ENCODE data around the gene B3GLCT.

B3GLCT gene

GRCh38 chr13:31356991-31357390 is 157.2 kb downstream of the B3GLCT start:
- peaks cover 0 to 3% of the 10 kb centered on the region in 2 donors for H3K9me3 ChIP-seq (ENCODE audit: control insufficient read depth in 2 of 2, low read length in 2 of 2)
- no peaks in the 10 kb centered on the region for H3K27me3 ChIP-seq (ENCODE audit: control insufficient read depth in 2 of 2, insufficient read depth in 2 of 2, low read length in 2 of 2)
- no peak overlapping the region for H3K27ac ChIP-seq (ENCODE audit: low read depth in 2 of 2, low read length in 2 of 2)
- no peaks in the 10 kb centered on the region for H3K4me1 ChIP-seq (ENCODE audit: control insufficient read depth in 2 of 2, insufficient read depth in 2 of 2, low read length in 2 of 2)
- no peak overlapping the region for H3K9ac ChIP-seq (ENCODE audit: low read depth in 1 of 2, low read length in 2 of 2)
- H3K4me3 ChIP-seq (ENCODE audit: low read length in 2 of 2): no peak overlapping the region
- no peaks in the 10 kb centered on the region for H3K36me3 ChIP-seq (ENCODE audit: control insufficient read depth in 2 of 2, insufficient read depth in 2 of 2, low read length in 2 of 2)

GRCh38 chr13:31357581-31357980 is 157.8 kb downstream of the B3GLCT start:
- no peak overlapping the region for H3K9ac ChIP-seq (ENCODE audit: low read depth in 1 of 2, low read length in 2 of 2)
- H3K27ac ChIP-seq (ENCODE audit: low read depth in 2 of 2, low read length in 2 of 2): no peak overlapping the region
- no peaks in the 10 kb centered on the region for H3K27me3 ChIP-seq (ENCODE audit: control insufficient read depth in 2 of 2, insufficient read depth in 2 of 2, low read length in 2 of 2)
- H3K36me3 ChIP-seq (ENCODE audit: control insufficient read depth in 2 of 2, insufficient read depth in 2 of 2, low read length in 2 of 2): no peaks in the 10 kb centered on the region
- no peak overlapping the region for H3K4me3 ChIP-seq (ENCODE audit: low read length in 2 of 2)
- no peaks in the 10 kb centered on the region for H3K4me1 ChIP-seq (ENCODE audit: control insufficient read depth in 2 of 2, insufficient read depth in 2 of 2, low read length in 2 of 2)
- peaks cover 0 to 3% of the 10 kb centered on the region in 2 donors for H3K9me3 ChIP-seq (ENCODE audit: control insufficient read depth in 2 of 2, low read length in 2 of 2)

GRCh38 chr13:31361673-31362072 is 161.9 kb downstream of the B3GLCT start:
- Histone ChIP-seq H3K9ac (ENCODE audit: low read depth in 1 of 2, low read length in 2 of 2) (no peak overlapping the region), H3K27ac (ENCODE audit: low read depth in 2 of 2, low read length in 2 of 2) (no peak overlapping the region), H3K4me3 (ENCODE audit: low read length in 2 of 2) (no peak overlapping the region), H3K9me3 (ENCODE audit: control insufficient read depth in 2 of 2, low read length in 2 of 2) (peaks cover 3 to 8% of the 10 kb centered on the region in 2 donors), H3K27me3 (ENCODE audit: control insufficient read depth in 2 of 2, insufficient read depth in 2 of 2, low read length in 2 of 2) (no peaks in the 10 kb centered on the region), H3K36me3 (ENCODE audit: control insufficient read depth in 2 of 2, insufficient read depth in 2 of 2, low read length in 2 of 2) (no peaks in the 10 kb centered on the region), H3K4me1 (ENCODE audit: control insufficient read depth in 2 of 2, insufficient read depth in 2 of 2, low read length in 2 of 2) (no peaks in the 10 kb centered on the region)

GRCh38 chr13:31365630-31366029 is 165.9 kb downstream of the B3GLCT start:
- Histone ChIP-seq H3K27ac (ENCODE audit: low read depth in 2 of 2, low read length in 2 of 2) (no peak overlapping the region), H3K9ac (ENCODE audit: low read depth in 1 of 2, low read length in 2 of 2) (no peak overlapping the region), H3K9me3 (ENCODE audit: control insufficient read depth in 2 of 2, low read length in 2 of 2) (peaks cover 3 to 8% of the 10 kb centered on the region in 2 donors), H3K36me3 (ENCODE audit: control insufficient read depth in 2 of 2, insufficient read depth in 2 of 2, low read length in 2 of 2) (no peaks in the 10 kb centered on the region), H3K4me1 (ENCODE audit: control insufficient read depth in 2 of 2, insufficient read depth in 2 of 2, low read length in 2 of 2) (no peaks in the 10 kb centered on the region), H3K4me3 (ENCODE audit: low read length in 2 of 2) (no peak overlapping the region), H3K27me3 (ENCODE audit: control insufficient read depth in 2 of 2, insufficient read depth in 2 of 2, low read length in 2 of 2) (no peaks in the 10 kb centered on the region)

GRCh38 chr13:31367410-31367809 is 167.6 kb downstream of the B3GLCT start:
- H3K27ac ChIP-seq (ENCODE audit: low read depth in 2 of 2, low read length in 2 of 2): no peak overlapping the region

GRCh38 chr13:31369213-31369612 is 169.4 kb downstream of the B3GLCT start:
- Histone ChIP-seq H3K4me1 (ENCODE audit: control insufficient read depth in 2 of 2, insufficient read depth in 2 of 2, low read length in 2 of 2) (no peaks in the 10 kb centered on the region), H3K9me3 (ENCODE audit: control insufficient read depth in 2 of 2, low read length in 2 of 2) (peaks cover 3 to 8% of the 10 kb centered on the region in 2 donors), H3K4me3 (ENCODE audit: low read length in 2 of 2) (no peak overlapping the region), H3K27ac (ENCODE audit: low read depth in 2 of 2, low read length in 2 of 2) (no peak overlapping the region), H3K36me3 (ENCODE audit: control insufficient read depth in 2 of 2, insufficient read depth in 2 of 2, low read length in 2 of 2) (no peaks in the 10 kb centered on the region), H3K9ac (ENCODE audit: low read depth in 1 of 2, low read length in 2 of 2) (no peak overlapping the region), H3K27me3 (ENCODE audit: control insufficient read depth in 2 of 2, insufficient read depth in 2 of 2, low read length in 2 of 2) (no peaks in the 10 kb centered on the region)

More at GRCh38 chr13:31367410-31367809, 167.6 kb downstream of the B3GLCT start:
- Histone ChIP-seq H3K9ac (ENCODE audit: low read depth in 1 of 2, low read length in 2 of 2) (no peak overlapping the region), H3K9me3 (ENCODE audit: control insufficient read depth in 2 of 2, low read length in 2 of 2) (peaks cover 3 to 8% of the 10 kb centered on the region in 2 donors), H3K36me3 (ENCODE audit: control insufficient read depth in 2 of 2, insufficient read depth in 2 of 2, low read length in 2 of 2) (no peaks in the 10 kb centered on the region), H3K4me1 (ENCODE audit: control insufficient read depth in 2 of 2, insufficient read depth in 2 of 2, low read length in 2 of 2) (no peaks in the 10 kb centered on the region), H3K27me3 (ENCODE audit: control insufficient read depth in 2 of 2, insufficient read depth in 2 of 2, low read length in 2 of 2) (no peaks in the 10 kb centered on the region), H3K4me3 (ENCODE audit: low read length in 2 of 2) (no peak overlapping the region)

GRCh38 chr13:31372454-31372853 is 172.7 kb downstream of the B3GLCT start:
- Histone ChIP-seq H3K9ac (ENCODE audit: low read depth in 1 of 2, low read length in 2 of 2) (no peak overlapping the region), H3K9me3 (ENCODE audit: control insufficient read depth in 2 of 2, low read length in 2 of 2) (no peaks in the 10 kb centered on the region), H3K36me3 (ENCODE audit: control insufficient read depth in 2 of 2, insufficient read depth in 2 of 2, low read length in 2 of 2) (no peaks in the 10 kb centered on the region), H3K27ac (ENCODE audit: low read depth in 2 of 2, low read length in 2 of 2) (no peak overlapping the region), H3K4me1 (ENCODE audit: control insufficient read depth in 2 of 2, insufficient read depth in 2 of 2, low read length in 2 of 2) (no peaks in the 10 kb centered on the region), H3K4me3 (ENCODE audit: low read length in 2 of 2) (no peak overlapping the region), H3K27me3 (ENCODE audit: control insufficient read depth in 2 of 2, insufficient read depth in 2 of 2, low read length in 2 of 2) (no peaks in the 10 kb centered on the region)

GRCh38 chr13:31374682-31375081 is 174.9 kb downstream of the B3GLCT start:
- H3K36me3 ChIP-seq (ENCODE audit: control insufficient read depth in 2 of 2, insufficient read depth in 2 of 2, low read length in 2 of 2): no peaks in the 10 kb centered on the region
- H3K27ac ChIP-seq (ENCODE audit: low read depth in 2 of 2, low read length in 2 of 2): no peak overlapping the region
- no peaks in the 10 kb centered on the region for H3K9me3 ChIP-seq (ENCODE audit: control insufficient read depth in 2 of 2, low read length in 2 of 2)
- H3K4me3 ChIP-seq (ENCODE audit: low read length in 2 of 2): no peak overlapping the region
- no peaks in the 10 kb centered on the region for H3K27me3 ChIP-seq (ENCODE audit: control insufficient read depth in 2 of 2, insufficient read depth in 2 of 2, low read length in 2 of 2)
- no peak overlapping the region for H3K9ac ChIP-seq (ENCODE audit: low read depth in 1 of 2, low read length in 2 of 2)
- H3K4me1 ChIP-seq (ENCODE audit: control insufficient read depth in 2 of 2, insufficient read depth in 2 of 2, low read length in 2 of 2): no peaks in the 10 kb centered on the region

- Histone ChIP-seq H3K4me3 (ENCODE audit: low read length in 2 of 2) (no peak overlapping the region), H3K27ac (ENCODE audit: low read depth in 2 of 2, low read length in 2 of 2) (no peak overlapping the region), H3K36me3 (ENCODE audit: control insufficient read depth in 2 of 2, insufficient read depth in 2 of 2, low read length in 2 of 2) (no peaks in the 10 kb centered on the region), H3K9ac (ENCODE audit: low read depth in 1 of 2, low read length in 2 of 2) (no peak overlapping the region), H3K4me1 (ENCODE audit: control insufficient read depth in 2 of 2, insufficient read depth in 2 of 2, low read length in 2 of 2) (no peaks in the 10 kb centered on the region), H3K9me3 (ENCODE audit: control insufficient read depth in 2 of 2, low read length in 2 of 2) (no peaks in the 10 kb centered on the region), H3K27me3 (ENCODE audit: control insufficient read depth in 2 of 2, insufficient read depth in 2 of 2, low read length in 2 of 2) (no peaks in the 10 kb centered on the region)
Measured at GRCh38 chr13:31377946-31378345, 178.2 kb downstream of the B3GLCT start.

- no peaks in the 10 kb centered on the region for H3K9me3 ChIP-seq (ENCODE audit: control insufficient read depth in 2 of 2, low read length in 2 of 2)
- H3K27me3 ChIP-seq (ENCODE audit: control insufficient read depth in 2 of 2, insufficient read depth in 2 of 2, low read length in 2 of 2): no peaks in the 10 kb centered on the region
- H3K4me1 ChIP-seq (ENCODE audit: control insufficient read depth in 2 of 2, insufficient read depth in 2 of 2, low read length in 2 of 2): no peaks in the 10 kb centered on the region
- no peaks in the 10 kb centered on the region for H3K36me3 ChIP-seq (ENCODE audit: control insufficient read depth in 2 of 2, insufficient read depth in 2 of 2, low read length in 2 of 2)
- no peak overlapping the region for H3K27ac ChIP-seq (ENCODE audit: low read depth in 2 of 2, low read length in 2 of 2)
- no peak overlapping the region for H3K9ac ChIP-seq (ENCODE audit: low read depth in 1 of 2, low read length in 2 of 2)
- H3K4me3 ChIP-seq (ENCODE audit: low read length in 2 of 2): no peak overlapping the region
Measured at GRCh38 chr13:31380715-31381114, 180.9 kb downstream of the B3GLCT start.

All from mucosa of rectum (tissue), 2 donors.